Ovary (tissue), 3 donors: ENCODE measurements around the gene WDR7.

ENCODE experiments used
- POLR2A ChIP-seq: fragments of 450-650 bp; IDR thresholded peaks from one replicate; pipeline ENCODE4 v1.6.1; 2017; ENCODE audit warnings: antibody characterized with exemption, mild to moderate bottlenecking, moderate library complexity
- TF ChIP-seq, protein P1 (sequence below), 3 donors: fragments of 450-650 bp in 2 of 3; fragments of 200-600 bp in 1 of 3; IDR thresholded peaks; one replicate each; pipeline versions ENCODE4 v1.5.1 to v1.8.0; 2016 to 2022; ENCODE audit warnings: antibody characterized with exemption in 3 of 3, mild to moderate bottlenecking in 1 of 3
- donor health status: DM: no; HTN: no; CAD: no.

DNA sequence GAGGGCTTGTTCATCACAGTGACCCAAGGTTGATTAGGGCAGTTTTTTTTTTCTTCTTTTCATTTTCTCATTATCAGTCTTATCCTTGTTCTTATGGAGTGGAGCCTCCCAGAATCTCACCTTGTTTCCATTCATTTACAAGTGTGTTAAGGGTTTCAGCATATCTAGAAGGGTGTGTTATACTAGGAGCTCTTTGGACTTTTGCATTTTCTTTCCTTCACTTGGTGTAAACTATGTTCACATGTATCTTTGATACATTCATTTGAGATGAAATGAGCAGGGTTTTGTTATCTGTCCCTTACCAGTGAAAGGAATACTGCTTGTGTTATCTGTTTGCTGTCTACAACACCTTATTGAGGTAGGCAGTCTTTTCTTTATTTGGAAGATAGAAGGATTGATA lies 96.7 kb downstream of the WDR7 start:
- TF ChIP-seq POLR2A, result no peak
- TF ChIP-seq, protein P1, sequence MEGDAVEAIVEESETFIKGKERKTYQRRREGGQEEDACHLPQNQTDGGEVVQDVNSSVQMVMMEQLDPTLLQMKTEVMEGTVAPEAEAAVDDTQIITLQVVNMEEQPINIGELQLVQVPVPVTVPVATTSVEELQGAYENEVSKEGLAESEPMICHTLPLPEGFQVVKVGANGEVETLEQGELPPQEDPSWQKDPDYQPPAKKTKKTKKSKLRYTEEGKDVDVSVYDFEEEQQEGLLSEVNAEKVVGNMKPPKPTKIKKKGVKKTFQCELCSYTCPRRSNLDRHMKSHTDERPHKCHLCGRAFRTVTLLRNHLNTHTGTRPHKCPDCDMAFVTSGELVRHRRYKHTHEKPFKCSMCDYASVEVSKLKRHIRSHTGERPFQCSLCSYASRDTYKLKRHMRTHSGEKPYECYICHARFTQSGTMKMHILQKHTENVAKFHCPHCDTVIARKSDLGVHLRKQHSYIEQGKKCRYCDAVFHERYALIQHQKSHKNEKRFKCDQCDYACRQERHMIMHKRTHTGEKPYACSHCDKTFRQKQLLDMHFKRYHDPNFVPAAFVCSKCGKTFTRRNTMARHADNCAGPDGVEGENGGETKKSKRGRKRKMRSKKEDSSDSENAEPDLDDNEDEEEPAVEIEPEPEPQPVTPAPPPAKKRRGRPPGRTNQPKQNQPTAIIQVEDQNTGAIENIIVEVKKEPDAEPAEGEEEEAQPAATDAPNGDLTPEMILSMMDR (IDR thresholded peaks at IDR 0.05), result no peak
